Measurements from ENCODE around the gene CD109. TPM values are rescaled to one million over a fixed set of nuclear protein-coding genes. Genes with fewer than 3 reads are reported as not detected.

Gene CD109
- total and polyA plus RNA-seq, 10 of the 15 experiments (the other 5 are each of a cell fraction or from before 2014, with no cell fraction given), result 0.27 to 4.4 (median 2.1) TPM

GRCh38 chr6:73702444-73702843 lies 6.4 kb downstream of the CD109 start:
- in situ Hi-C loops (cut with MboI), result no loop called here
- Histone ChIP-seq H3K4me2 (ENCODE audit: control insufficient read depth, insufficient read depth) (no peak overlapping the region), H3K4me3 (no peak overlapping the region), H3K27me3 (replicated peaks in 1 of 2; ENCODE audit: control insufficient read depth in 2 of 2, insufficient read depth in 2 of 2, low read length in 1 of 2) (no peaks in the 10 kb centered on the region; a peak in 1 of 4 replicates), H3K36me3 (ENCODE audit: control insufficient read depth in 2 of 2, insufficient read depth in 2 of 2, low read length in 1 of 2) (no peaks in the 10 kb centered on the region), H3K27ac (ENCODE audit: control insufficient read depth, insufficient read depth) (no peak overlapping the region), H3K9ac (ENCODE audit: control insufficient read depth, insufficient read depth, low read length) (no peak overlapping the region), H3K4me1 (ENCODE audit: control insufficient read depth, insufficient read depth, low read length) (no peaks in the 10 kb centered on the region), H3K9me3 (replicated peaks; ENCODE audit: control insufficient read depth, insufficient read depth, low read length) (no peaks in the 10 kb centered on the region), H4K20me1 (ENCODE audit: control insufficient read depth, insufficient read depth) (no peaks in the 10 kb centered on the region), H2AFZ (ENCODE audit: control insufficient read depth, low read depth, low read length) (no peak overlapping the region), H3K79me2 (ENCODE audit: control insufficient read depth, insufficient read depth, low read length) (no peaks in the 10 kb centered on the region)
- CTCF ChIA-PET, result interaction anchor here (1.3 kb wide), 1 partner anchor 20 kb away, joined by 3 read pairs; no protein-coding TSS in a partner anchor
- intact Hi-C loops (cut with micrococcal nuclease; ENCODE audit: unreplicated experiment), result no loop called here
- POLR2A ChIA-PET, result no interaction called here
- no TSS peak for BruUV-seq (replicated peaks)
- TF ChIP-seq TBL1XR1 (IDR thresholded peaks at IDR 0.05; ENCODE audit: low read depth, low read length) (no peak), MEF2A (IDR thresholded peaks at IDR 0.05; ENCODE audit: insufficient read depth, low read depth, low read length) (no peak), IRF3 (IDR thresholded peaks at IDR 0.05) (no peak), E2F4 (IDR thresholded peaks at IDR 0.05; ENCODE audit: low read depth, low read length) (no peak), WRNIP1 (IDR thresholded peaks at IDR 0.05; ENCODE audit: borderline replicate concordance, low read depth, low read length) (no peak), SREBF1 (IDR thresholded peaks at IDR 0.05; ENCODE audit: low read length) (no peak), CREB1 (IDR thresholded peaks at IDR 0.05; ENCODE audit: low read depth) (no peak)
- DNase-seq (ENCODE audit: low read depth, low spot score) (no peak), ATAC-seq (no peak), FAIRE-seq (no peak)
- RAD21 ChIA-PET (ENCODE audit: unreplicated experiment), result interaction anchor here (0.7 kb wide), 1 partner anchor 31 kb away, joined by 3 read pairs; no protein-coding TSS in a partner anchor
- SMC1A ChIA-PET (ENCODE audit: uncharacterized antibody, unreplicated experiment), result interaction anchor here (1.5 kb wide), 1 partner anchor 26 kb away, joined by 6 read pairs; no protein-coding TSS in a partner anchor
- WGBS (ENCODE audit: insufficient coverage, insufficient replicate concordance, low lambda C conversion rate, missing lambda C conversion rate), result 28% methylated on average over 2 of the region's 2 CpGs
